A549 (cell line): ENCODE measurements around the gene HAPLN2. TPM values are rescaled to one million over a fixed set of nuclear protein-coding genes. Genes with fewer than 3 reads are reported as not detected.

Experiments used
- ATAC-seq, 2 experiments: fragments of 200-7000 bp in 1 of 2; fragments of >200 bp in 1 of 2; cut with Nextera tagmentation in 1 of 2; cut with Tn5 transposase in 1 of 2; 3 replicates each; pipeline versions ENCODE4 v1.8.0 to v1.9.1; 2018 to 2020; ENCODE audit warnings: mild to moderate bottlenecking in 1 of 2, moderate library complexity in 1 of 2
- CTCF ChIA-PET: fragments of 300-600 bp; sonication (Branson Sonifier 250); formaldehyde crosslinking; extraction: SDS; loops from one replicate; lab custom pipeline; 2021; ENCODE audit warnings: antibody characterized with exemption, inconsistent platforms; lab: Yijun Ruan, JAX
- POLR2A ChIA-PET: fragments of 350-600 bp; formaldehyde crosslinking; extraction: SDS; loops from one replicate; lab custom pipeline; 2021; ENCODE audit warnings: antibody characterized with exemption, inconsistent platforms; lab: Yijun Ruan, JAX
- DNase-seq, 2 experiments: peaks; one replicate each; pipeline versions ENCODE4 v3.0.0 to v3.0.0-alpha.2; 2011 to 2016; ENCODE audit warnings: low read depth in 1 of 2, low spot score in 1 of 2
- FAIRE-seq: peaks from 2 replicates; lab custom pipeline; 2011; peaks lifted over from hg19 to GRCh38; lab: Jason Lieb, UNC
- H3K27ac ChIP-seq, 2 experiments: fragments of >200 bp; sonication (Bioruptor Twin); formaldehyde crosslinking; 3 replicates each; pipeline ENCODE4 v1.5.1; 2016 to 2017
- H3K4me1 ChIP-seq: fragments of >200 bp; sonication (Bioruptor Twin); formaldehyde crosslinking; 3 replicates; pipeline ENCODE4 v1.6.1; 2016
- H3K4me2 ChIP-seq: fragments of >200 bp; sonication (Bioruptor Twin); formaldehyde crosslinking; 3 replicates; pipeline ENCODE4 v1.6.1; 2016
- H3K4me3 ChIP-seq: fragments of >200 bp; sonication (Bioruptor Twin); formaldehyde crosslinking; 3 replicates; pipeline ENCODE4 v1.5.1; 2016
- H3K9me3 ChIP-seq: fragments of >200 bp; sonication (Bioruptor Twin); formaldehyde crosslinking; 3 replicates; pipeline ENCODE4 v1.6.1; 2016
- BCL3 ChIP-seq: fragments of >200 bp; sonication (Bioruptor Twin); formaldehyde crosslinking; IDR thresholded peaks from 3 replicates; pipeline ENCODE4 v1.6.1; 2016
- CEBPB ChIP-seq, 2 experiments: fragments of >200 bp in 1 of 2; sonication (Bioruptor Twin) in 1 of 2; formaldehyde crosslinking in 1 of 2; IDR thresholded peaks; 2 replicates each; pipeline ENCODE4 v1.6.1; 2012 to 2016
- CHD2 ChIP-seq: fragments of 150-350 bp; IDR thresholded peaks from 2 replicates; pipeline ENCODE4 v1.6.1; 2014; ENCODE audit warnings: low read length; ENCODE audit not compliant: partially characterized antibody
- CHD4 ChIP-seq: fragments of 200-600 bp; sonication (generic); IDR thresholded peaks from 2 replicates; pipeline ENCODE4 v1.6.1; 2016; ENCODE audit warnings: antibody characterized with exemption, mild to moderate bottlenecking, borderline replicate concordance
- EHF ChIP-seq: fragments of 250-450 bp; sonication (Bioruptor Pico); IDR thresholded peaks from 2 replicates; pipeline ENCODE4 v1.5.0; 2020; ENCODE audit warnings: mild to moderate bottlenecking
- FOSB ChIP-seq: fragments of 250-450 bp; sonication (Bioruptor Pico); IDR thresholded peaks from 2 replicates; pipeline ENCODE4 v1.5.0; 2020; ENCODE audit warnings: mild to moderate bottlenecking, moderate library complexity
- FOSL2 ChIP-seq, 2 experiments: fragments of 450-650 bp in 1 of 2; fragments of >200 bp in 1 of 2; sonication (Bioruptor Twin) in 1 of 2; formaldehyde crosslinking; IDR thresholded peaks; 2 replicates each; pipeline versions ENCODE4 v1.5.0 to v1.6.1; 2016 to 2020; ENCODE audit warnings: mild to moderate bottlenecking in 1 of 2, moderate library complexity in 1 of 2
- FOXS1 ChIP-seq: fragments of 250-450 bp; sonication (Bioruptor Pico); IDR thresholded peaks from 2 replicates; pipeline ENCODE4 v1.5.0; 2020; ENCODE audit warnings: mild to moderate bottlenecking, moderate library complexity
- GATA3 ChIP-seq: IDR thresholded peaks from 2 replicates; pipeline ENCODE4 v1.6.1; 2012; ENCODE audit warnings: borderline replicate concordance
- HES2 ChIP-seq: fragments of >200 bp; sonication (Bioruptor Twin); formaldehyde crosslinking; IDR thresholded peaks from 2 replicates; pipeline ENCODE4 v1.6.1; 2016
- HMGXB4 ChIP-seq: fragments of 250-450 bp; sonication (Bioruptor Pico); IDR thresholded peaks from 2 replicates; pipeline ENCODE4 v1.5.0; 2021; ENCODE audit warnings: mild to moderate bottlenecking, moderate library complexity, borderline replicate concordance
- HOXA7 ChIP-seq: fragments of 250-450 bp; sonication (Bioruptor Pico); IDR thresholded peaks from 2 replicates; pipeline ENCODE4 v1.5.0; 2020; ENCODE audit warnings: mild to moderate bottlenecking, moderate library complexity
- KDM5A ChIP-seq: fragments of 200-600 bp; sonication (generic); IDR thresholded peaks from 2 replicates; pipeline ENCODE4 v1.6.1; 2016; ENCODE audit warnings: antibody characterized with exemption, mild to moderate bottlenecking
- MYC ChIP-seq: IDR thresholded peaks from 2 replicates; pipeline ENCODE4 v1.6.1; 2012; ENCODE audit warnings: mild to moderate bottlenecking, inconsistent platforms, low read length, improper control_type of control experiment, borderline replicate concordance
- NPAS2 ChIP-seq: fragments of 250-450 bp; sonication (Bioruptor Pico); IDR thresholded peaks from 2 replicates; pipeline ENCODE4 v1.8.0; 2022; ENCODE audit warnings: mild to moderate bottlenecking, moderate library complexity, borderline replicate concordance
- NR3C1 ChIP-seq: fragments of >200 bp; sonication (Bioruptor Twin); formaldehyde crosslinking; IDR thresholded peaks from 3 replicates; pipeline ENCODE4 v1.6.1; 2017
- PHF8 ChIP-seq: fragments of 200-600 bp; sonication (generic); IDR thresholded peaks from 2 replicates; pipeline ENCODE4 v1.6.1; 2016; ENCODE audit warnings: low read depth, mild to moderate bottlenecking, antibody characterized with exemption, moderate library complexity, borderline replicate concordance
- POLR2A ChIP-seq: IDR thresholded peaks from 2 replicates; pipeline ENCODE4 v1.6.1; 2012; ENCODE audit warnings: mild to moderate bottlenecking, low read length
- POLR2AphosphoS2 ChIP-seq: conservative IDR thresholded peaks from 2 replicates; pipeline ENCODE4 v1.6.1; 2012; ENCODE audit warnings: low read length, improper control_type of control experiment, inconsistent platforms
- RARB ChIP-seq: fragments of 250-450 bp; sonication (Bioruptor Pico); IDR thresholded peaks from 2 replicates; pipeline ENCODE4 v1.8.0; 2021; ENCODE audit warnings: mild to moderate bottlenecking, moderate library complexity
- USF2 ChIP-seq: fragments of 450-650 bp; IDR thresholded peaks from 2 replicates; pipeline ENCODE4 v1.6.1; 2014; ENCODE audit warnings: antibody characterized with exemption
- ZSCAN20 ChIP-seq: fragments of 250-450 bp; sonication (Bioruptor Pico); IDR thresholded peaks from 2 replicates; pipeline ENCODE4 v1.8.0; 2022; ENCODE audit warnings: mild to moderate bottlenecking, moderate library complexity
- whole genome bisulfite sequencing: methylation state at CpG from one replicate; pipeline ENCODE4 v1.1.6; 2017; ENCODE audit errors: missing lambda C conversion rate; 5-methylcytosine and 5-hydroxymethylcytosine counted together
- polyA plus RNA-seq, 4 experiments: library from polyadenylated mRNA; depleted of rRNA in 3 of 4; stranded (reverse); fragments of >200 nt; fragmentation: RNase III in 1 of 4; extraction: RNeasy Plus Mini Kit Qiagen cat#74134 plus additional on column Dnase treatment in 1 of 4; gene quantifications; 2 replicates in 3 of 4; 3 replicates in 1 of 4; pipeline ENCODE4 v1.2.3, GENCODE V29; 2011 to 2017
- TF ChIP-seq, protein P1 (sequence below): IDR thresholded peaks from 2 replicates; pipeline ENCODE4 v1.6.1; 2012; ENCODE audit warnings: low read depth, borderline replicate concordance
- TF ChIP-seq, protein P2 (sequence below): IDR thresholded peaks from 2 replicates; pipeline ENCODE4 v1.6.1; 2012

Gene HAPLN2
- polyA plus RNA-seq, 2 of the 4 experiments (the other 2 are of a cell fraction) = 0.10 to 0.23 TPM

DNA sequence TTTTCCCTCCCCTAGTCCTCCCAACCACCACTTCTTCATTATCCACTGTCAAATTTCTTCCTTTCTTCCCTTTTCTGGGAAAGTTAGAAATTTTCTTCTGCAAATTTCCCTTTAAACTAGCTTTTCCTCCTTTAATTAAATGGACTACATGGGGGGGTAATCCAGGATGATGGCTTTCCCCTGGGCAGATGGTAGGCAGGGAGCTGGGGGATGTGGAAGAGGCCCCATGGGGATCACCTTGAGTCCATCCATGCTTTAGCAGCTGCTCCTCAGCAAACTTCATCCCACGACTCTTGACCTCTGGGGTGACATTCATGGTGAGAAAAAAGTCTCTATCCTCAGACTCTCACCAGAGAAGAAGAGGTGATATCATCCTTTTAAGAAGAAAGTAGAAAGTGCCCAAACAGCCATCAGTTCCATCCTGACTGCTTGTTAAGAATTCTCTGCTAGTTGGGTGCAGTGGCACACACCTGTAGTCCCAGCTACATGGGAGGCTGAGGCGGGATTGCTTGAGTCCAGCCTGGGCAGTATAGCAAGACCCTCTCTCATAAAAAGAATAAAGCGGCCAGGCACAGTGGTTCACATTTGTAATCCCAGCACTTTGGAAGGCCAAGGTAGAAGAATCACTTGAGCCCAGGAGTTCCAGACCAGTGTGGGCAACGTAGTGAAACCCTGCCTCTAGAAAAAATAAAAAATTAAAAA lies 20.3 kb upstream of the HAPLN2 start:
- no peaks in the 10 kb centered on the region for H3K9me3 ChIP-seq
- CTCF ChIA-PET = interaction anchor here (0.6 to 5.1 kb wide), 10 partner anchors 9 to 237 kb away, joined by 3 to 23 read pairs (median 4); no protein-coding TSS in a partner anchor
- H3K4me3 ChIP-seq = no peak overlapping the region
- no peak for ATAC-seq
- peaks cover 19% of the 10 kb centered on the region for H3K4me1 ChIP-seq
- TF ChIP-seq KDM5A (no peak), NPAS2 (CRISPR knock-in tag) (no peak), CHD2 (no peak), EHF (CRISPR knock-in tag) (no peak), FOXS1 (CRISPR knock-in tag) (no peak), MYC (no peak), PHF8 (no peak), HMGXB4 (no peak)
- TF ChIP-seq, protein P1, sequence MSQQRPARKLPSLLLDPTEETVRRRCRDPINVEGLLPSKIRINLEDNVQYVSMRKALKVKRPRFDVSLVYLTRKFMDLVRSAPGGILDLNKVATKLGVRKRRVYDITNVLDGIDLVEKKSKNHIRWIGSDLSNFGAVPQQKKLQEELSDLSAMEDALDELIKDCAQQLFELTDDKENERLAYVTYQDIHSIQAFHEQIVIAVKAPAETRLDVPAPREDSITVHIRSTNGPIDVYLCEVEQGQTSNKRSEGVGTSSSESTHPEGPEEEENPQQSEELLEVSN = no peak
- TF ChIP-seq, all 56 proteins: peak for 0
- DNase-seq = no peak
- POLR2A ChIA-PET = interaction anchor here (1.8 kb wide), 1 partner anchor 98 kb away, joined by 5 read pairs; the partner anchor contains the start of gene MEF2D
- no peak overlapping the region; the same call in 2 of the 3 replicates for H3K4me2 ChIP-seq
- WGBS = 88% methylated on average over 4 of the region's 4 CpGs
- no peak overlapping the region for H3K27ac ChIP-seq
- FAIRE-seq = no peak

GRCh38 chr1:156599811-156600210 lies 19.4 kb upstream of the HAPLN2 start:
- Histone ChIP-seq H3K4me1 (peaks cover 19% of the 10 kb centered on the region), H3K4me2 (peak overlapping the region; percentile 80), H3K9me3 (no peaks in the 10 kb centered on the region), H3K27ac (peak overlapping the region in 1 of 2 experiments; percentile 94; a peak in 3 of 6 replicates), H3K4me3 (peak overlapping the region; percentile 77)
- FAIRE-seq (no peak), ATAC-seq (peak; percentile 49 to 69; a peak in 5 of 6 replicates), DNase-seq (peak; percentile 60 to 66)
- CTCF ChIA-PET = interaction anchor here (0.6 to 5.1 kb wide), 17 partner anchors 8 to 311 kb away, joined by 3 to 23 read pairs (median 3); no protein-coding TSS in a partner anchor
- TF ChIP-seq FOSB (CRISPR knock-in tag) = 0 out of 2 replicates have a peak, but pooled peaks have one; percentile 27
- 0 out of 4 replicates have a peak, but pooled peaks of 1 of the 2 experiments have one; percentile 9 for TF ChIP-seq CEBPB (IDR thresholded peaks at IDR 0.05)
- no peak for TF ChIP-seq GATA3
- no peak; the same call in 1 of the 2 replicates for TF ChIP-seq POLR2AphosphoS2
- 69% methylated on average over 3 of the region's 3 CpGs for WGBS
- POLR2A ChIA-PET = interaction anchor here (1.8 to 2.3 kb wide), 2 partner anchors 8 to 99 kb away, joined by 5 to 16 read pairs; partner anchors contain the start of genes MEF2D and NAXE

DNA sequence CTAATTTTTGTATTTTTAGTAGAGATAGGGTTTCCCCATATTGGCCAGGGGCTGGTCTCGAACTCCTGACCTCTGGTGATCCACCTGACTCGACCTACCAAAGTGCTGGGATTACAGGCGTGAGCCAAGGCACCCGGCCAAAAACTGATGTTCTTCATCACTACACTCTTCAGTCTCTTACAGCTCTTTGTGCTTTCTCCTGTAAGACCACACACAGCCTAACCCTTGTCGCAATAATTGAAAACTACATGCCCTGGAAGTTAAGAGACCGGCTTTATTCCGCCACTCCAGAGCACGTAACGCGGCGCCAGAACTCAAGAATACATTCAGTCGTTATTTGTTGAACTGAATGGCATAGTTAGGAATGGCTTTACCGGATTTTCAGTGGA lies 18.5 kb upstream of the HAPLN2 start:
- ATAC-seq (no peak; a peak in 1 of 6 replicates), DNase-seq (no peak), FAIRE-seq (no peak)
- peaks cover 19% of the 10 kb centered on the region for H3K4me1 ChIP-seq
- ChIA-PET CTCF (interaction anchor here (0.5 to 5.1 kb wide), 12 partner anchors 9 to 217 kb away, joined by 3 to 23 read pairs (median 3); partner anchors contain the start of gene NAXE), POLR2A (interaction anchor here (1.8 to 2.3 kb wide), 3 partner anchors 9 to 143 kb away, joined by 5 to 16 read pairs (median 10); partner anchors contain the start of genes MEF2D and NAXE)
- H3K27ac ChIP-seq = peak overlapping the region; percentile 86 to 94
- 4% methylated on average over 13 of the region's 13 CpGs for WGBS
- H3K9me3 ChIP-seq = no peaks in the 10 kb centered on the region
- peak overlapping the region; percentile 80 for H3K4me2 ChIP-seq
- H3K4me3 ChIP-seq = peak overlapping the region; percentile 77
- TF ChIP-seq, protein P1 = no peak
- TF ChIP-seq FOXS1 (CRISPR knock-in tag) (no peak), EHF (CRISPR knock-in tag) (no peak), USF2 (no peak), HOXA7 (CRISPR knock-in tag) (no peak), FOSL2 (IDR thresholded peaks at IDR 0.05) (no peak), FOSL2 (CRISPR knock-in tag; IDR thresholded peaks at IDR 0.05) (no peak), BCL3 (no peak), HES2 (no peak), ZSCAN20 (no peak), NR3C1 (no peak), POLR2A (no peak), CHD4 (no peak), POLR2AphosphoS2 (no peak), MYC (no peak), RARB (CRISPR knock-in tag) (no peak)
- TF ChIP-seq, protein P2, sequence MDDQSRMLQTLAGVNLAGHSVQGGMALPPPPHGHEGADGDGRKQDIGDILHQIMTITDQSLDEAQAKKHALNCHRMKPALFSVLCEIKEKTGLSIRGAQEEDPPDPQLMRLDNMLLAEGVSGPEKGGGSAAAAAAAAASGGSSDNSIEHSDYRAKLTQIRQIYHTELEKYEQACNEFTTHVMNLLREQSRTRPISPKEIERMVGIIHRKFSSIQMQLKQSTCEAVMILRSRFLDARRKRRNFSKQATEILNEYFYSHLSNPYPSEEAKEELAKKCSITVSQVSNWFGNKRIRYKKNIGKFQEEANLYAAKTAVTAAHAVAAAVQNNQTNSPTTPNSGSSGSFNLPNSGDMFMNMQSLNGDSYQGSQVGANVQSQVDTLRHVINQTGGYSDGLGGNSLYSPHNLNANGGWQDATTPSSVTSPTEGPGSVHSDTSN = no peak
